HG03457 (cell line): ENCODE measurements around the gene SLC46A2.

Experiments
- ATAC-seq: cut with Tn5 transposase; IDR thresholded peaks from one replicate; pipeline ENCODE4 v1.9.1; 2021; ENCODE audit warnings: moderate number of reproducible peaks; ENCODE audit not compliant: unreplicated experiment

SLC46A2 gene

DNA sequence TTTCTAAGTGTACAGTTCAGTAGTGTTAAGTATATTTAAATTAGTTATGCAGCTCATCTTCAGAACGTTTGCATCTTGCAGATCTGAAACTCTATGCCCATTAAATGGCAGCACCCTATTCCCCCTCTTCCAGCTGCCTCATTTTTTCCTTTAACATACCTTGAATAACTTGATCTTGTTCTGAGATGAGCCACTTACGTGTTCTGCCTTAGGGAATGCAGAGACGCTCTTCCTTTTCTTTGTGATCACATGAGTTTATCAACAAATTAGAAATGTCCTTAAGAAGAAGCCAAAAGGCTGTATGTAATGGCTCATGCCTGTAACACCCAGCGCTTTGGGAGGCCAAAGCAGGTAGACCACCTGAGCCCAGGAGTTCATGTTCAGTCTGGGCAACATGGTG is 57.6 kb downstream of the SLC46A2 start:
- no peak for ATAC-seq

DNA sequence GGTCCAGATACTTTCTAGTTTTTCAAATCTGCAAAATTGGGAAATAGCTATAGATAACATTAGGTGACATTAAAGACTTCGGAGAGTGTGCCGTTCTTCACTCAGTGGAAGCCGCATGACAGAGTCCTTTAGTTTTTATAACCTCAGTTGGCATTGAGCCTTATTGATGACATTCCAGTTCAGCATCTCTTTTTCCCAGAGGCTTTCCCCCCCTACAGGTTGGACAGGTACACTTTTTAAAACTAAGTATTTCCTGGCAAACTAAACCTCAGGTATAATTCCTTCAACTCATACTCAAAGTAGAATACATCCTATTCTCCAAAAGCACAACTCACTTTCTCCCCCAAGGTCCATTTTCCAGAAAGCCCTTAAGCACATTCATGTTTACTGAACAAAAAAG is 58.7 kb downstream of the SLC46A2 start:
- ATAC-seq: no peak

DNA sequence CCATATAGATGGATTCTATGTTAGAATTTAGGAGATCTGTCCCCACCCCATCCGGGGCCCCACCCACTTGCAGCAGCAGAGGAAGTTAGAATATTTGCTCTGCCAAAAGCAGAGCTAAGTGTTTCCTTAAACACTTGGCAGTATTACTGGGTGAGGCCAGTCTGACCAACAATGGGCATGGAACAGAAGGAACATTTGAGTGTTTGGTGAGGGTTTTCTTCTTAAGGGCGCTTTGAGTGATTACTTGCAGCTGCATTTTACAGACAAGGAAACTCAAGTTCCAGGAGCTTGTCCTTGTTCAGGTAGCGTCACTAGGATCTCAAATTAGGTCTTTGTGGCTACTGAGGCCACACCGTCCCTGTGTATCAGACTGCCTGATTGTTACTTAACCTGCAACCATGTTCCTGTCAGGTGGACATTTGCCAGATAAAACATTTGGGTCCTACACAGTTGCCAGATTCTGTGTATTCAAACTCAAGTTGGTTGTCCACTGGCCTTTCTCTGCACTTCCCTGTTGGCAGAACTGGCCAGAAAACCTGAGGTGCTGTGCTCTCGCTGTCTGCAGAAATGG is 59.3 kb downstream of the SLC46A2 start:
- ATAC-seq: no peak
